ACC112 (cell line): ENCODE data around the gene DEK.
A peak's percentile ranks its signal among the peaks of the same experiment; 100 is the strongest.
"Not testable (repeated sequence)": the region's sequence is repeated elsewhere in the genome, so short reads cannot be mapped to it uniquely, and the experiment has no call there.

ENCODE experiments used
- H2AFZ ChIP-seq: fragments of 200-600 bp; sonication (generic); one replicate; pipeline ENCODE4 v1.6.0; 2017; ENCODE audit warnings: antibody characterized with exemption, low read length; ENCODE audit not compliant: unreplicated experiment
- H3K27ac ChIP-seq: fragments of 200-600 bp; sonication (generic); 2 replicates; pipeline ENCODE4 v1.5.1; 2014; ENCODE audit warnings: low read depth, mild to moderate bottlenecking, antibody characterized with exemption, low read length, moderate library complexity
- H3K27me3 ChIP-seq: fragments of 200-600 bp; sonication (generic); 2 replicates; pipeline ENCODE4 v1.6.1; 2014; ENCODE audit warnings: mild to moderate bottlenecking, antibody characterized with exemption, low read length, moderate library complexity, mixed read lengths; ENCODE audit not compliant: insufficient read depth
- H3K36me3 ChIP-seq: fragments of 200-600 bp; sonication (generic); 2 replicates; pipeline ENCODE4 v1.6.1; 2016; ENCODE audit warnings: mild to moderate bottlenecking, antibody characterized with exemption, low read length, moderate library complexity, mixed read lengths; ENCODE audit not compliant: insufficient read depth
- H3K4me1 ChIP-seq: fragments of 200-600 bp; sonication (generic); one replicate; pipeline ENCODE4 v1.6.1; 2016; ENCODE audit warnings: low read length, mixed read lengths; ENCODE audit not compliant: insufficient read depth, unreplicated experiment, control insufficient read depth
- H3K4me3 ChIP-seq: fragments of 200-600 bp; sonication (generic); 2 replicates; pipeline ENCODE4 v1.5.1; 2014; ENCODE audit warnings: mild to moderate bottlenecking, low read depth, low read length
- H3K79me2 ChIP-seq: fragments of 200-600 bp; sonication (generic); one replicate; pipeline ENCODE4 v1.6.0; 2016; ENCODE audit warnings: low read length; ENCODE audit not compliant: control insufficient read depth, unreplicated experiment, insufficient read depth

The DEK gene

GRCh38 chr6:18240230-18240629 lies 24.1 kb downstream of the DEK start:
- Histone ChIP-seq H3K4me3 (no peak overlapping the region), H3K4me1 (peaks cover 20% of the 10 kb centered on the region), H3K27ac (no peak overlapping the region), H3K79me2 (peaks cover 61% of the 10 kb centered on the region), H2AFZ (no peak overlapping the region), H3K27me3 (no peaks in the 10 kb centered on the region), H3K36me3 (peaks cover 68% of the 10 kb centered on the region)

- H3K27me3 ChIP-seq, result no peaks in the 10 kb centered on the region
- peaks cover 7% of the 10 kb centered on the region for H3K4me1 ChIP-seq
- peak overlapping the region; percentile 16; the same call in 1 of the 2 replicates for H3K27ac ChIP-seq
- no peak overlapping the region for H2AFZ ChIP-seq
- H3K4me3 ChIP-seq, result no peak overlapping the region
- peaks cover 61% of the 10 kb centered on the region for H3K79me2 ChIP-seq
- H3K36me3 ChIP-seq, result peaks cover 53% of the 10 kb centered on the region
Observed at GRCh38 chr6:18237167-18237566, 27.2 kb downstream of the DEK start.

DNA sequence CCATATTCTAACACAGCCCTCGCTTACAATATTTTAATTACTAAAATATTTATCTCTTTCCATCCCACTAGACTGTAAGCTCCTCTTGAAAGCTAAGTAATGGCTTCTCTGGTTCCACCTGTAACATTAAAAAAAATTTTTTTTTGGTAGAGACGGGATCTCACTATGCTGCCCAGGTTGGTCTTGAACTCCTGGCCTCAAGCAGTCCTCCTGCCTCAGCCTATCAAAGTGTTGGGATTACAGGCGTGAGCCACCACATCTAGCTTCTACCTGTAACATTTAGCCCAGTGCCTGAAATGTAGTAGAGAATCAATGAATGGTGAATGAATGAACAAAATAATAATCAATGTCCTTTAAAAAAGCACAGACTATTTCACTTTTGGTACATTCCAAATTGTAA lies 28.8 kb downstream of the DEK start:
- Histone ChIP-seq H3K4me1 (no peaks in the 10 kb centered on the region), H3K4me3 (no peak overlapping the region), H3K27ac (no peak overlapping the region), H2AFZ (no peak overlapping the region), H3K79me2 (peaks cover 50% of the 10 kb centered on the region), H3K27me3 (no peaks in the 10 kb centered on the region), H3K36me3 (peaks cover 43% of the 10 kb centered on the region)

GRCh38 chr6:18234564-18234963 lies 29.8 kb downstream of the DEK start:
- no peak overlapping the region for H3K27ac ChIP-seq
- peaks cover 43% of the 10 kb centered on the region for H3K79me2 ChIP-seq
- H2AFZ ChIP-seq, result no peak overlapping the region
- H3K27me3 ChIP-seq, result no peaks in the 10 kb centered on the region
- H3K4me1 ChIP-seq, result no peaks in the 10 kb centered on the region
- peaks cover 43% of the 10 kb centered on the region for H3K36me3 ChIP-seq
- H3K4me3 ChIP-seq, result no peak overlapping the region

DNA sequence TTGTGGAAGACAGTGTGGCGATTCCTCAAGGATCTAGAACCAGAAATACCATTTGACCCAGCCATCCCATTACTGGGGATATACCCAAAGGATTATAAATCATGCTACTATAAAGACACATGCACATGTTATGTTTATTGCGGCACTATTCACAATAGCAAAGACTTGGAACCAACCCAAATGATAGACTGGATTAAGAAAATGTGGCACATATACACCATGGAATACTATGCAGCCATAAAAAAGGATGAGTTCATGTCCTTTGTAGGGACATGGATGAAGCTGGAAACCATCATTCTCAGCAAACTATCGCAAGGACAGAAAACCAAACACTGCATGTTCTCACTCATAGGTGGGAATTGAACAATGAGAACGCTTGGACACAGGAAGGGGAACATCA lies 30.6 kb downstream of the DEK start:
- H3K36me3 ChIP-seq, result peaks cover 41% of the 10 kb centered on the region
- not testable (repeated sequence) for H3K27me3 ChIP-seq, H3K27ac ChIP-seq, H3K4me3 ChIP-seq, H2AFZ ChIP-seq, H3K4me1 ChIP-seq
- peaks cover 41% of the 10 kb centered on the region for H3K79me2 ChIP-seq

DNA sequence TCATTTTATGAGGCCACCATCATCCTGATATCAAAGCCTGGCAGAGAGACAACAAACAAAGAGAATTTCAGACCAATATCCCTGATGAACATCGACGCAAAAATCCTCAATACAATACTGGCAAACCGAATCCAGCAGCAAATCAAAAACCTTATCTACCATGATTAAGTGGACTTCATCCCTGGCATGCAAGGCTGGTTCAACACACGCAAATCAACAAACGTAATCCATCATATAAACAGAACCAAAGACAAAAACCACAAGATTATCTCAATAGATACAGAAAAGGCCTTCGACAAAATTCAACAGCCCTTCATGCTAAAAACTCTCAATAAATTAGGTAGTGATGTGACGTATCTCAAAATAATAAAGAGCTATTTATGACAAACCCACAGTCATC lies 32.5 kb downstream of the DEK start:
- not testable (repeated sequence) for H2AFZ ChIP-seq, H3K4me3 ChIP-seq, H3K4me1 ChIP-seq, H3K27ac ChIP-seq, H3K27me3 ChIP-seq
- Histone ChIP-seq H3K79me2 (peaks cover 37% of the 10 kb centered on the region), H3K36me3 (peaks cover 36% of the 10 kb centered on the region)

GRCh38 chr6:18228590-18228989 lies 35.7 kb downstream of the DEK start:
- H3K27me3 ChIP-seq, H3K4me1 ChIP-seq, H2AFZ ChIP-seq, H3K4me3 ChIP-seq, H3K27ac ChIP-seq: not testable (repeated sequence)
- H3K36me3 ChIP-seq, result peaks cover 34% of the 10 kb centered on the region
- H3K79me2 ChIP-seq, result peaks cover 17% of the 10 kb centered on the region

DNA sequence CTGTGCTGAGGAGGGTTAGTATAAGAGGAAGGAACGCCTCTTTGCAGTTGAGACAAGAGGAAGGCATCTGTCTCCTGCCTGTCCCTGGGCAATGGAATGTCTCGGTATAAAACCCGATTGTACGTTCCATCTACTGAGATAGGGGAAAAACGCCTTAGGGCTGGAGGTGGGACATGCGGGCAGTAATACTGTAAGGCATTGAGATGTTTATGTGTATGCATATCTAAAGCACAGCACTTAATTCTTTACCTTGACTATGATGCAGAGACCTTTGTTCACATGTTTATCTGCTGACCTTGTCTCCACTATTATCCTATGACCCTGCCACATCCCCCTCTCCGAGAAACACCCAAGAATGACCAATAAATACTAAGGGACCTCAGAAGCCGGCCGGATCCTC lies 37.2 kb downstream of the DEK start:
- H3K79me2 ChIP-seq, result peaks cover 11% of the 10 kb centered on the region
- not testable (repeated sequence) for H2AFZ ChIP-seq, H3K4me1 ChIP-seq, H3K27me3 ChIP-seq, H3K4me3 ChIP-seq, H3K27ac ChIP-seq
- peaks cover 40% of the 10 kb centered on the region for H3K36me3 ChIP-seq

- not testable (repeated sequence) for H3K79me2 ChIP-seq, H3K27me3 ChIP-seq, H3K4me3 ChIP-seq, H2AFZ ChIP-seq, H3K4me1 ChIP-seq, H3K27ac ChIP-seq
- H3K36me3 ChIP-seq, result peaks cover 41% of the 10 kb centered on the region
Observed at GRCh38 chr6:18226451-18227105, 37.8 kb downstream of the DEK start.

DNA sequence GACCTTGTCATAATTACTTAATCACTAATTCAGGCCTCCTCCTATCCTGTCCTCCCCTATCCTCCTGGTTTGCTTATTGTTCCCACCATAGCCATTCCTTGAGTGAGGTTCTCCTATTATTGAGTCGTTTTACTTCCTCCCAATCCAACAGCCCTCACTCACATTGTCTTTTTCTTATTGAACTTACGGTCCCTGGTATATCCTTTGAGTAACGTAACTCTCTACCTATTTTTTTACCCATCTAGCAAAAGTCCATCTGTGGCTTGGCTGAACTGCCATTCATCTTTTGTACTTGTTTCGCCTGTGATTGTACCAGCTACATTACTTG lies 43.1 kb downstream of the DEK start:
- H3K27ac ChIP-seq, result no peak overlapping the region
- H3K4me1 ChIP-seq, result no peaks in the 10 kb centered on the region
- H3K4me3 ChIP-seq, result no peak overlapping the region
- H3K27me3 ChIP-seq, result no peaks in the 10 kb centered on the region
- peaks cover 41% of the 10 kb centered on the region for H3K36me3 ChIP-seq
- H3K79me2 ChIP-seq, result no peaks in the 10 kb centered on the region
- H2AFZ ChIP-seq, result no peak overlapping the region

DNA sequence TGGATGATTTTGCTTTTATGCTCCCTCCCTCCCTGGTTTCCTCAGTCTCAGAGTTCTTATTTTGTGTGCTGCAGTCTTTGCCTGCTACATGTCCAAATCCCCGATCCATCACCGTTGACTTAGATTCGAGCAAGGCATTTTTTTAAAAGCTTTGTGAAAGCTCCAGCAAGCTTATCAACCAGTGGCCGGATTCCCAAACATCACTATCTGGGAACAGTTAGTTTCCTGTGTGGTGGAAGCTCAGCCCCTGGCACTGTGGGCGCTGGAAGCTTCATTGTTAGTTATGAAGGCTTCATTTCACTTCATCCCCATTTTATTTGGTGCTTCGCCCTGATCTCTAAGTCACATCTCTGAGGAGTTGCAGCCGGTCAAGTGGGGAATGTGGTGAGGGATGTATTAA lies 44.7 kb downstream of the DEK start:
- Histone ChIP-seq H3K27ac (no peak overlapping the region), H3K36me3 (peaks cover 27% of the 10 kb centered on the region)

More for the DNA sequence above, 44.7 kb downstream of the DEK start:
- Histone ChIP-seq H2AFZ (no peak overlapping the region), H3K79me2 (no peaks in the 10 kb centered on the region), H3K27me3 (no peaks in the 10 kb centered on the region), H3K4me1 (no peaks in the 10 kb centered on the region), H3K4me3 (no peak overlapping the region)
